Activated B cell treated with CpG ODN at 0.5 μM for 24 hours (primary cell): ENCODE data around the gene FUBP3. TPM values are rescaled to one million over a fixed set of nuclear protein-coding genes. Genes with fewer than 3 reads are reported as not detected.

Source experiments
- ATAC-seq: fragments of 200-7000 bp; cut with Tn5 transposase; one replicate; pipeline ENCODE4 v1.10.0; 2021; ENCODE audit warnings: low read depth, mild to moderate bottlenecking, moderate library complexity
- CTCF ChIA-PET: fragments of 350-600 bp; sonication (Branson Sonifier 250); formaldehyde crosslinking; loops from one replicate; lab custom pipeline; 2021; ENCODE audit warnings: antibody characterized with exemption; lab: Charles Lee
- POLR2A ChIA-PET: fragments of 350-600 bp; sonication (Branson Sonifier 250); formaldehyde crosslinking; loops from one replicate; lab custom pipeline; 2021; ENCODE audit warnings: antibody characterized with exemption; lab: Charles Lee
- DNase-seq: peaks from one replicate; pipeline ENCODE4 v3.0.0; 2022
- H3K27ac Mint-ChIP-seq: one replicate; pipeline ENCODE4 v1.8.0; 2020; ENCODE audit warnings: mixed read lengths
- H3K27me3 Mint-ChIP-seq: one replicate; pipeline ENCODE4 v1.8.0; 2021; ENCODE audit warnings: mixed read lengths
- H3K36me3 Mint-ChIP-seq: one replicate; pipeline ENCODE4 v1.8.0; 2021; ENCODE audit warnings: low read depth, mixed read lengths
- H3K4me1 Mint-ChIP-seq: one replicate; pipeline ENCODE4 v1.8.0; 2021; ENCODE audit warnings: mixed read lengths
- H3K4me3 Mint-ChIP-seq: one replicate; pipeline ENCODE4 v1.8.0; 2020; ENCODE audit warnings: mild to moderate bottlenecking, mixed read lengths
- H3K9me3 Mint-ChIP-seq: one replicate; pipeline ENCODE4 v1.8.0; 2020; ENCODE audit warnings: mixed read lengths
- intact Hi-C: fragments of 100-400 bp; cut with micrococcal nuclease; formaldehyde crosslinking; loops from one replicate; pipeline ENCODE4 v1.15.1; 2024
- total RNA-seq: library from RNA; stranded (reverse); gene quantifications from 2 replicates; pipeline ENCODE4 v1.2.3, GENCODE V29; 2022
- TF ChIP-seq, protein P1 (sequence below): fragments of 200-600 bp; IDR thresholded peaks from one replicate; pipeline ENCODE4 v1.8.0; 2022; ENCODE audit warnings: antibody characterized with exemption, mild to moderate bottlenecking

The FUBP3 gene
- total RNA-seq, 1 donor from 2014 or later: 44.7 TPM

GRCh38 chr9:130662970-130663257, 83.5 kb downstream of the FUBP3 start:
- ATAC-seq (peak; percentile 25), DNase-seq (no peak)
- CTCF ChIA-PET: no interaction called here
- H3K9me3 Mint-ChIP-seq: no peaks in the 10 kb centered on the region
- POLR2A ChIA-PET: no interaction called here
- intact Hi-C loops: loop anchor here (10.0 kb wide), 1 partner anchor 1932 kb away; no protein-coding TSS in a partner anchor
- H3K27me3 Mint-ChIP-seq: peaks cover 51% of the 10 kb centered on the region
- peaks cover 43% of the 10 kb centered on the region for H3K4me1 Mint-ChIP-seq
- H3K4me3 Mint-ChIP-seq: peak overlapping the region; percentile 58
- TF ChIP-seq, protein P1, sequence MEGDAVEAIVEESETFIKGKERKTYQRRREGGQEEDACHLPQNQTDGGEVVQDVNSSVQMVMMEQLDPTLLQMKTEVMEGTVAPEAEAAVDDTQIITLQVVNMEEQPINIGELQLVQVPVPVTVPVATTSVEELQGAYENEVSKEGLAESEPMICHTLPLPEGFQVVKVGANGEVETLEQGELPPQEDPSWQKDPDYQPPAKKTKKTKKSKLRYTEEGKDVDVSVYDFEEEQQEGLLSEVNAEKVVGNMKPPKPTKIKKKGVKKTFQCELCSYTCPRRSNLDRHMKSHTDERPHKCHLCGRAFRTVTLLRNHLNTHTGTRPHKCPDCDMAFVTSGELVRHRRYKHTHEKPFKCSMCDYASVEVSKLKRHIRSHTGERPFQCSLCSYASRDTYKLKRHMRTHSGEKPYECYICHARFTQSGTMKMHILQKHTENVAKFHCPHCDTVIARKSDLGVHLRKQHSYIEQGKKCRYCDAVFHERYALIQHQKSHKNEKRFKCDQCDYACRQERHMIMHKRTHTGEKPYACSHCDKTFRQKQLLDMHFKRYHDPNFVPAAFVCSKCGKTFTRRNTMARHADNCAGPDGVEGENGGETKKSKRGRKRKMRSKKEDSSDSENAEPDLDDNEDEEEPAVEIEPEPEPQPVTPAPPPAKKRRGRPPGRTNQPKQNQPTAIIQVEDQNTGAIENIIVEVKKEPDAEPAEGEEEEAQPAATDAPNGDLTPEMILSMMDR: no peak
- H3K27ac Mint-ChIP-seq: no peak overlapping the region
- no peaks in the 10 kb centered on the region for H3K36me3 Mint-ChIP-seq

DNA sequence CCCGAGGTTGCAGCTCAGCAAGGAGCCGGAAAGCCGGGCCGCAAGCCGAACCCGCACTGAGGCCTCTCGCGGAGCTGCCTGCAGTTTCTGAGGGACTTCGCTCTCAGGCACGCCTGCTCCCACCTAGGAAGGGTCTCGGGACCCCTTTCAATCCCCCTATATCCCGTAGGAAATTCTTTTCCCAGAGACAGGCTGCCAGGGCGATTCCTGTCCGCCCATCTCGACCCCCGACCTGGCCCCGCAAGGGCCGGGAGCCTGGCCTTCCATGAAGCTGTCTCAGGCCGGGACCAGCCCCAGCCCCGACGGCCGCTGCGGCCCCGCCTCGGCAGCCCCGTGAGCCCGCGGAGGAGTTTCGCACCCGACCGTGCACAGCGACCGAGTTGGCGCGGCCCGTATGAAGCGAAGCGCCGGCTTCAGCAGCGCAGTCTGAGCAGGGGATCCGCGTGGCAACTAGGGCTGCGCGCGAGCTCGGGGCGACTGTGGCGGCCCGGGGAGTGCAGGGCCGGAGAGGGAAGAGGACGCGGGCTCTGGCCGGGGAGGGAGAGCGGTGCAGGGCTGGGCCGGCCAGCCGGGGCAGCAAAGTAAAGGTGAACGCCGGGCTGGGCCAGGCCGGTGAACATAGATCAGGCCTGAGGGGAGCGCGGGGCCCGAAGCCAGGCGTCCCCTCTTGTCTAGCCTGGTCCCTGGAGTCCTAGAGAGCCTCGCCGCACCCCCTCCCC, 84.0 kb downstream of the FUBP3 start:
- intact Hi-C loops: loop anchor here (10.0 kb wide), 1 partner anchor 1931 kb away; no protein-coding TSS in a partner anchor
- ChIA-PET CTCF (no interaction called here), POLR2A (no interaction called here)
- TF ChIP-seq, protein P1: no peak
- no peaks in the 10 kb centered on the region for H3K9me3 Mint-ChIP-seq
- H3K36me3 Mint-ChIP-seq: no peaks in the 10 kb centered on the region
- H3K27ac Mint-ChIP-seq: no peak overlapping the region
- H3K4me1 Mint-ChIP-seq: peaks cover 42% of the 10 kb centered on the region
- ATAC-seq (no peak), DNase-seq (no peak)
- peak overlapping the region; percentile 58 for H3K4me3 Mint-ChIP-seq
- peaks cover 51% of the 10 kb centered on the region for H3K27me3 Mint-ChIP-seq

- DNase-seq (no peak), ATAC-seq (no peak)
- intact Hi-C loops: loop anchor here (10.0 kb wide), 1 partner anchor 1931 kb away; no protein-coding TSS in a partner anchor
- Mint-ChIP-seq H3K4me1 (peaks cover 40% of the 10 kb centered on the region), H3K36me3 (no peaks in the 10 kb centered on the region), H3K9me3 (no peaks in the 10 kb centered on the region), H3K27ac (no peak overlapping the region), H3K27me3 (peaks cover 49% of the 10 kb centered on the region), H3K4me3 (no peak overlapping the region)
- ChIA-PET CTCF (no interaction called here), POLR2A (no interaction called here)
- TF ChIP-seq, protein P1: no peak
These were observed 84.5 kb downstream of the FUBP3 start for GRCh38 chr9:130663977-130664250.

DNA sequence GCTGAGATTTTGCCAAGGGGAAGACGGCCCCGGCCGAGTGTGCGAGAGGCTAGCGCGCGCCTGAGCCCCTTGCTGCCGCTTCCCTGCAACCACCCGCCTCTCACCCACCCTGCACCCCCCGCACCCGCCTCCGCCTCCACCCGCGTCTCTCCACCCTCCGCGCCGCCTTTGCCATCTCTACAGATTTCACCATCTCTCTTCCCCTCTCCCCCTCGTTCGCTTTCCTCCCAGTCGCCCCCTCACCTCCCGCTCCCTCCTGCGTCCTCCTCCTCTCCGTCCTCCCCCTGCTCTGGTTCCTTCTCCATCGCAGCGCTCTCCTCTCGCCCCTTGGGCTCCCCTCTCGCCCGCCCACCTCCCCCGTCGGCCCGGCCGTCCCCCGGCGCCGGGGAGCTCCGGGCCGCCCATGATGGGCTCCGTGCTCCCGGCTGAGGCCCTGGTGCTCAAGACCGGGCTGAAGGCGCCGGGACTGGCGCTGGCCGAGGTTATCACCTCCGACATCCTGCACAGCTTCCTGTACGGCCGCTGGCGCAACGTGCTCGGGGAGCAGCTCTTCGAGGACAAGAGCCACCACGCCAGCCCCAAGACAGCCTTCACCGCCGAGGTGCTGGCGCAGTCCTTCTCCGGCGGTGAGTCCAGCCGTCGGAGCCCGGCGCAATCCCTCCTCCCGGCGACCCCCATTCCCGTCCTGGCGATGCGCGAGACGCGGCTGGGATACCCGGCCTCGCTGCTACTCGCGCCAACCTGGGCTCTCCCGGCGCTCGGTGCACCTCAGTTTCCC, 85.1 kb downstream of the FUBP3 start, which contains the start of gene PRDM12:
PRDM12 (plus strand) TSS at position 344 of the 778 bp plus-strand sequence; CDS start at position 404, 60 bp downstream.
- Mint-ChIP-seq H3K27me3 (peaks cover 47% of the 10 kb centered on the region), H3K4me3 (peak within 1 kb of the TSS; percentile 46), H3K4me1 (peaks cover 40% of the 10 kb centered on the region), H3K9me3 (no peaks in the 10 kb centered on the region), H3K36me3 (no peaks in the 10 kb centered on the region), H3K27ac (no peak within 1 kb of the TSS)
- ATAC-seq (no peak), DNase-seq (no peak)
- POLR2A ChIA-PET: no interaction called here
- TF ChIP-seq, protein P1: no peak
- intact Hi-C loops: loop anchor here (10.0 kb wide), 1 partner anchor 1930 kb away; no protein-coding TSS in a partner anchor
- CTCF ChIA-PET: interaction anchor here (2.4 kb wide), 1 partner anchor 17 kb away, joined by 6 read pairs; no protein-coding TSS in a partner anchor

- no peaks in the 10 kb centered on the region for H3K36me3 Mint-ChIP-seq
- peaks cover 38% of the 10 kb centered on the region for H3K4me1 Mint-ChIP-seq
- ATAC-seq: no peak
- H3K27me3 Mint-ChIP-seq: peaks cover 50% of the 10 kb centered on the region
- no peaks in the 10 kb centered on the region for H3K9me3 Mint-ChIP-seq
- H3K4me3 Mint-ChIP-seq: peak overlapping the region; percentile 46
- TF ChIP-seq, protein P1: no peak
- POLR2A ChIA-PET: no interaction called here
- no peak for DNase-seq
- intact Hi-C loops: loop anchor here (10.0 kb wide), 1 partner anchor 1930 kb away; no protein-coding TSS in a partner anchor
- no peak overlapping the region for H3K27ac Mint-ChIP-seq
- CTCF ChIA-PET: interaction anchor here (2.4 kb wide), 1 partner anchor 17 kb away, joined by 6 read pairs; no protein-coding TSS in a partner anchor
These were observed 85.7 kb downstream of the FUBP3 start for GRCh38 chr9:130665029-130665430.
